Measurements from ENCODE around the gene NIPAL3.

NIPAL3 gene

GRCh38 chr1:24413350-24414163 is 2.0 kb upstream of the NIPAL3 start, which contains the start of gene STPG1:
Gene STPG1, minus strand, starts transcription at chr1:24413782. Its CDS starts 12,394 bp downstream, at chr1:24401388.
- peak within 1 kb of the TSS; percentile 68 for H3K4me3 ChIP-seq (ENCODE audit: low read depth, low read length)
- peak; percentile 89 for DNase-seq (ENCODE audit: low read depth)
- TF ChIP-seq CTCF (IDR thresholded peaks at IDR 0.05; ENCODE audit: insufficient read depth, low read depth, low read length, missing control alignments) = no peak

GRCh38 chr1:24414775-24415333 is 748 bp upstream of the NIPAL3 start:
- TF ChIP-seq CTCF (IDR thresholded peaks at IDR 0.05; ENCODE audit: insufficient read depth, low read depth, low read length, missing control alignments) = no peak
- DNase-seq (ENCODE audit: low read depth) = no peak
- no peak overlapping the region for H3K4me3 ChIP-seq (ENCODE audit: low read depth, low read length)

- peak; percentile 17 for DNase-seq (ENCODE audit: low read depth)
- no peak for TF ChIP-seq CTCF (IDR thresholded peaks at IDR 0.05; ENCODE audit: insufficient read depth, low read depth, low read length, missing control alignments)
- peak overlapping the region; percentile 63 for H3K4me3 ChIP-seq (ENCODE audit: low read depth, low read length)
Observed at GRCh38 chr1:24415910-24416665, 486 bp downstream of the NIPAL3 start.

GRCh38 chr1:24416666-24417391 is 1.2 kb downstream of the NIPAL3 start:
- DNase-seq (ENCODE audit: low read depth) = peak; percentile 76
- no peak for TF ChIP-seq CTCF (IDR thresholded peaks at IDR 0.05; ENCODE audit: insufficient read depth, low read depth, low read length, missing control alignments)
- peak overlapping the region; percentile 63 for H3K4me3 ChIP-seq (ENCODE audit: low read depth, low read length)

- no peak overlapping the region for H3K4me3 ChIP-seq (ENCODE audit: low read depth, low read length)
- no peak for DNase-seq (ENCODE audit: low read depth)
- no peak for TF ChIP-seq CTCF (IDR thresholded peaks at IDR 0.05; ENCODE audit: insufficient read depth, low read depth, low read length, missing control alignments)
Observed at GRCh38 chr1:24417681-24418080, 2.1 kb downstream of the NIPAL3 start.

DNA sequence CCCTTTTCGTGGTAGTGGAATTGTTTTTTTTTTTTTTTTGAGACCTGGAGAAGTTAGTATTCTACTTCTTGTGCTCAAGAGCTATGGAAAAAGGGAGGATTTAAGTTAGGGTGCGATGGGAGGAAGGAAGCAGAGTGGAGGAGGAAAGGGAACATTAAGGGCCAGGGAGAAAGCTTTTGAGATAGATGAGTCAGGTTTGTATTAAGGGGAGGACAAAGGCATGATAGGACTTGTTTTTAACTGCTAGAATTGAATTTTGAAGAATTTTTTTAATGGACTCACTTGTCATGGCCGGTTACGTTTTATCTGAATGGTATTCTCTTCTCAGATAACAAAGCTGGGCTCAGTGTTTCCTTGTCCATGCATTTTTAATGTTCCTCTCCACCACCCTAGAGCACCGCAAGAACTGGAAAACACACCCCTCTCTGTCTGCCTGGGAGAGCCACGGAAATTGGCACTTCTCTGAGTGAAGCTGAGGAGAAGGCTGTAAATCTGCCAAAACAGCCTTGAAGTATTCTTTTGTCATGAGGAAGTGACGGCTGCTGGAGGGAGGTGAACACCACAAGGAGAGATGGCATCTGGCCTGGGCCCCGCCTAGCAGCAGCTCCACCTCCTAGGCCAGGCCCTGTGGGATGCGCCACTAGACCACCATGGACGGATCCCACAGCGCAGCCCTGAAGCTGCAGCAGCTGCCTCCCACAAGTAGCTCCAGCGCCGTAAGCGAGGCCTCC is 3.5 kb downstream of the NIPAL3 start:
- no peak for DNase-seq (ENCODE audit: low read depth)

More for the DNA sequence above, 3.5 kb downstream of the NIPAL3 start:
- no peak overlapping the region for H3K4me3 ChIP-seq (ENCODE audit: low read depth, low read length)
- TF ChIP-seq CTCF (IDR thresholded peaks at IDR 0.05; ENCODE audit: insufficient read depth, low read depth, low read length, missing control alignments) = no peak

Data from GM12865 (cell line).